Neural crest cell (in vitro differentiated cells): ENCODE measurements around the gene ADGRF1. TPM values are rescaled to one million over a fixed set of nuclear protein-coding genes. Genes with fewer than 3 reads are reported as not detected.

Source experiments
- DNase-seq: peaks from one replicate; pipeline ENCODE4 v3.0.0; 2021; ENCODE audit warnings: low read depth, mixed read lengths, low spot score
- H3K27ac Mint-ChIP-seq: one replicate; pipeline ENCODE4 v1.8.0; 2021; ENCODE audit warnings: mild to moderate bottlenecking, mixed read lengths; ENCODE audit not compliant: unreplicated experiment
- H3K27me3 Mint-ChIP-seq: 2 replicates; pipeline ENCODE4 v1.8.0; 2021; ENCODE audit warnings: low read depth, mild to moderate bottlenecking, mixed read lengths
- H3K36me3 Mint-ChIP-seq: 2 replicates; pipeline ENCODE4 v1.8.0; 2021; ENCODE audit warnings: low read depth, mild to moderate bottlenecking, mixed read lengths
- H3K4me1 Mint-ChIP-seq: 2 replicates; pipeline ENCODE4 v1.8.0; 2021; ENCODE audit warnings: mixed read lengths
- H3K4me3 Mint-ChIP-seq: one replicate; pipeline ENCODE4 v1.8.0; 2021; ENCODE audit warnings: mild to moderate bottlenecking, mixed read lengths
- H3K9me3 Mint-ChIP-seq: 2 replicates; pipeline ENCODE4 v1.8.0; 2021; ENCODE audit warnings: mixed read lengths
- total RNA-seq: library from RNA; stranded (reverse); gene quantifications from 2 replicates; pipeline ENCODE4 v1.2.1, GENCODE V29; 2021
- TF ChIP-seq, protein P1 (sequence below): fragments of 200-600 bp; sonication (generic); conservative IDR thresholded peaks from 2 replicates; pipeline ENCODE4 v1.5.0; 2021; ENCODE audit warnings: antibody characterized with exemption, mild to moderate bottlenecking

Gene ADGRF1
- total RNA-seq, 1 donor from 2014 or later, result 0.09 TPM

DNA sequence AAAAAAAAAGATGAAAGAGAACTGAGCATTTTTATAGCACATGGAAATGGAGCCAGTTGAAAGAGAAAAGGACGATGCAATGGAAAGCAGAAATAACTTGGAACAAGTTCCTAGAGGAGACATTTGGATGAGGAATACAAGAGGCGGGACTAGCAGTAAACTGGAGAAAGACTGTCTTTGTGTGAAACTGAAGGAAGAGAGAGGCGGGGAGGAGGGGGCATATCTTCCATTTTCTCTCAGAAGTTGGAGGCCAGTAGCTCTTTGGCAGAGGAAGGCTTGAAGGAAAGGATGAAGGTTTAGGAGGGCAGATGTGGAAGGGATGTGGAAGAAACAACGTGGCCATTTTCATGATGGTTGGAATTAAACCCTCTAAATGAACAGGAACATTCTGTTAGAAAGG lies 33.0 kb upstream of the ADGRF1 start:
- TF ChIP-seq, protein P1, sequence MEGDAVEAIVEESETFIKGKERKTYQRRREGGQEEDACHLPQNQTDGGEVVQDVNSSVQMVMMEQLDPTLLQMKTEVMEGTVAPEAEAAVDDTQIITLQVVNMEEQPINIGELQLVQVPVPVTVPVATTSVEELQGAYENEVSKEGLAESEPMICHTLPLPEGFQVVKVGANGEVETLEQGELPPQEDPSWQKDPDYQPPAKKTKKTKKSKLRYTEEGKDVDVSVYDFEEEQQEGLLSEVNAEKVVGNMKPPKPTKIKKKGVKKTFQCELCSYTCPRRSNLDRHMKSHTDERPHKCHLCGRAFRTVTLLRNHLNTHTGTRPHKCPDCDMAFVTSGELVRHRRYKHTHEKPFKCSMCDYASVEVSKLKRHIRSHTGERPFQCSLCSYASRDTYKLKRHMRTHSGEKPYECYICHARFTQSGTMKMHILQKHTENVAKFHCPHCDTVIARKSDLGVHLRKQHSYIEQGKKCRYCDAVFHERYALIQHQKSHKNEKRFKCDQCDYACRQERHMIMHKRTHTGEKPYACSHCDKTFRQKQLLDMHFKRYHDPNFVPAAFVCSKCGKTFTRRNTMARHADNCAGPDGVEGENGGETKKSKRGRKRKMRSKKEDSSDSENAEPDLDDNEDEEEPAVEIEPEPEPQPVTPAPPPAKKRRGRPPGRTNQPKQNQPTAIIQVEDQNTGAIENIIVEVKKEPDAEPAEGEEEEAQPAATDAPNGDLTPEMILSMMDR, result no peak
- H3K36me3 Mint-ChIP-seq, result no peaks in the 10 kb centered on the region
- H3K9me3 Mint-ChIP-seq, result no peaks in the 10 kb centered on the region
- H3K27ac Mint-ChIP-seq, result peak overlapping the region; percentile 7
- peaks cover 20% of the 10 kb centered on the region for H3K4me1 Mint-ChIP-seq
- DNase-seq, result no peak
- no peaks in the 10 kb centered on the region for H3K27me3 Mint-ChIP-seq
- no peak overlapping the region for H3K4me3 Mint-ChIP-seq

DNA sequence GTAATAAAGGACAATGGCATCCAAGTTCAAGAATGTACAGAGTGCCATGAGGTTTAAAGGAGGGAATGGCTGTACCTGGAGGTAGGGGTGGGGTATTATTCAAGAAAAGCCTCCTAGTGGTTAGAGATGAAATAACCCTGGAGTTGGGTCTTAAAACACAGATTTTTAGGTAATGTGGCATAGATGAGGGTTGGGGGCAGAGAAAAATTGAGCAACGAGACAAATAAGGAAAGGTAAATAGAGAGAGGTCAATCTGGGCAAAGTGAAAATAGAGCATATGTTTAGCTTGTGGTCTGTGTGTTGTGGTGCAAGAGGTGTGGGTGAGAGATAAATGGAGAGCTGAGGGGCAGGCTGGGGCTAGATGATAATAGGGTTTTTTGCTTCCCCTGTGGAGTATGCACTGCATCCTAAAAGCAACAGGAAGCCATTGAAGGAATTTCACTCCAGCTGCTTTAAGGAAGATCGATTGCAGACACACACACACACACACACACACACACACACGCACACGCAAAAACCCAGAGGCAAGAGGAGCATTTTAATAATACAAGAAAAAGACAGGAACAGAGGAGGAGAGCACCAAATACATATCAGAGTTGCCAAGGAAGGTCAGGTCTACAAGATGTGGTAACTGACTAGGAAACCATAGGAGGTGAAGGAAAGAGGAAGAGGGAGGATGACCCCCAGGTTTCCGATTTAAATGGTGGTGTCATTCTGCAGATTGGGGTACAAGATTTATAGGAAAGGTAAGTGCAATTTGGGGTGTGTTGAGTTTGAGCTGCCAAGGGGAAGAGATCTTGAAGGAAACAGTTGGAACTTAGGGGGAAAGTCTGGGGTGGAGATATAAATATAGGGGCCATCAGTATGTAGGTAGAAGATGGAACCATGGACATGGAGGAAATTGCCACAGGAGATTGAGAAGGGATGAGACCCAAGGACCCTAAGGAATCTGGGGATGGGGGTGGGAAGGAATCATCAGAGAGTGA lies 31.3 kb upstream of the ADGRF1 start:
- TF ChIP-seq, protein P1, result peak; percentile 52
- no peak overlapping the region for H3K4me3 Mint-ChIP-seq
- no peak overlapping the region for H3K27ac Mint-ChIP-seq
- no peak for DNase-seq
- H3K9me3 Mint-ChIP-seq, result no peaks in the 10 kb centered on the region
- H3K27me3 Mint-ChIP-seq, result no peaks in the 10 kb centered on the region
- H3K4me1 Mint-ChIP-seq, result peaks cover 20% of the 10 kb centered on the region
- H3K36me3 Mint-ChIP-seq, result no peaks in the 10 kb centered on the region

DNA sequence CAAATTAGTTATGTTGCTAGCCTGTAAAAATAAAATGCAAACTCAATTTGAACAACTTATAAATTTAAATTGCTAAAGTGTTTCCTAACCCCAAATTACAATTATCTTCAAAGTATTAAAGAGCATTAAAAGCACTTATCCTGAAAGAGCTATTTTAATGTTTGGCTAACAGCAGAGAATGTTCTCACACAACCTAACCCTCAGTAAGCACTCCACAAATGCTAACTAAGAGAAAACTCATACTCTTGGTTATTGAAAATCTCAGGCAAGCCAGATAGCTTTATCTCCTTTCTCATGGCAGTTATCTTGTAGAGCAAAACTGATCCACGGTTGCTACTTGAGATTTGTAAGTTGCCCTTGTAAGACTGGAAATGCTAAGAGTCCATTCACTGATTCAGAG lies 30.5 kb upstream of the ADGRF1 start:
- TF ChIP-seq, protein P1, result no peak
- no peaks in the 10 kb centered on the region for H3K9me3 Mint-ChIP-seq
- no peak overlapping the region for H3K27ac Mint-ChIP-seq
- DNase-seq, result no peak
- H3K4me1 Mint-ChIP-seq, result peaks cover 20% of the 10 kb centered on the region
- H3K36me3 Mint-ChIP-seq, result no peaks in the 10 kb centered on the region
- no peak overlapping the region for H3K4me3 Mint-ChIP-seq
- H3K27me3 Mint-ChIP-seq, result no peaks in the 10 kb centered on the region

DNA sequence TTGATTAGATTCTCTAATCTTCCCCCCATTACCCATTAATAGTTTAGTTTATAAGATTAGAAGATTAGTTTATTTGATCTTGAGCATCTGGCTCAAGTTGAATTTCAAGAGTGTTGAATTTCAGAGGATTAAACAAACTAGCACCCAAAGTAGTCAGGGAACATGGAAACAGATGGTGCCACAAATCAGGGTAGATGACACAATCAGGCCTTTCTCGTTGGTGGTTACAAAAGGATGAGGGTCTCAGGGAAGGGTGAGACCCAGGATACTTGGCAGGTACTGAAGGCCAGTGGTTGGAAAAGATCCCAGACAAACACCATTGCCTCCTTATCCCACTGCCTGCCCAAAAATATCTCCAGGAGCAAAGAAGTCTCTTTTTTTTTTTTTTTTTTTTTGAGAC lies 29.5 kb upstream of the ADGRF1 start:
- no peak for DNase-seq
- no peak overlapping the region for H3K27ac Mint-ChIP-seq
- TF ChIP-seq, protein P1, result no peak
- H3K36me3 Mint-ChIP-seq, result no peaks in the 10 kb centered on the region
- no peak overlapping the region for H3K4me3 Mint-ChIP-seq
- H3K27me3 Mint-ChIP-seq, result no peaks in the 10 kb centered on the region
- no peaks in the 10 kb centered on the region for H3K9me3 Mint-ChIP-seq
- peaks cover 18% of the 10 kb centered on the region for H3K4me1 Mint-ChIP-seq

DNA sequence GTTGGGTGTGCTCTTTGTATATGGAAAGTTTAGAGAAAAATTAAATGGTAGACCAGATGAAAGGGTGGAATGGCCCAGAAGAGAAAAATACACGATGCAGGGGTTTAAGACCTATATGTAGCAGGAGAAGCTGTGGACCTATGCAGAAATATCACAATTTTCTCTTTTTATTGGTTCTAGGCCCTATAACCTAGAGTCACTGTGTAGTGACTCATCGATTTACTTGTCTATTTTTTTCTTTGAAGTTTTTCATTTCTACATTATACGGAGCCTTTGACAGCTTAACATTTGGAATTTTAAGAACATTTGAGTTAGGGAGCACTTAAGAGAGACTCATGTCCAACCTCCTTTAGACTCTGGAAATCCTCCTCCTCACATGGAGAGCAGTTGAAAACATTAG lies 28.3 kb upstream of the ADGRF1 start:
- TF ChIP-seq, protein P1, result no peak
- peaks cover 6% of the 10 kb centered on the region for H3K4me1 Mint-ChIP-seq

More for the DNA sequence above, 28.3 kb upstream of the ADGRF1 start:
- H3K27ac Mint-ChIP-seq, result no peak overlapping the region
- no peaks in the 10 kb centered on the region for H3K27me3 Mint-ChIP-seq
- no peaks in the 10 kb centered on the region for H3K9me3 Mint-ChIP-seq
- no peak overlapping the region for H3K4me3 Mint-ChIP-seq
- no peaks in the 10 kb centered on the region for H3K36me3 Mint-ChIP-seq
- DNase-seq, result no peak
